ENCODE data around the gene SLC6A18.

DNA sequence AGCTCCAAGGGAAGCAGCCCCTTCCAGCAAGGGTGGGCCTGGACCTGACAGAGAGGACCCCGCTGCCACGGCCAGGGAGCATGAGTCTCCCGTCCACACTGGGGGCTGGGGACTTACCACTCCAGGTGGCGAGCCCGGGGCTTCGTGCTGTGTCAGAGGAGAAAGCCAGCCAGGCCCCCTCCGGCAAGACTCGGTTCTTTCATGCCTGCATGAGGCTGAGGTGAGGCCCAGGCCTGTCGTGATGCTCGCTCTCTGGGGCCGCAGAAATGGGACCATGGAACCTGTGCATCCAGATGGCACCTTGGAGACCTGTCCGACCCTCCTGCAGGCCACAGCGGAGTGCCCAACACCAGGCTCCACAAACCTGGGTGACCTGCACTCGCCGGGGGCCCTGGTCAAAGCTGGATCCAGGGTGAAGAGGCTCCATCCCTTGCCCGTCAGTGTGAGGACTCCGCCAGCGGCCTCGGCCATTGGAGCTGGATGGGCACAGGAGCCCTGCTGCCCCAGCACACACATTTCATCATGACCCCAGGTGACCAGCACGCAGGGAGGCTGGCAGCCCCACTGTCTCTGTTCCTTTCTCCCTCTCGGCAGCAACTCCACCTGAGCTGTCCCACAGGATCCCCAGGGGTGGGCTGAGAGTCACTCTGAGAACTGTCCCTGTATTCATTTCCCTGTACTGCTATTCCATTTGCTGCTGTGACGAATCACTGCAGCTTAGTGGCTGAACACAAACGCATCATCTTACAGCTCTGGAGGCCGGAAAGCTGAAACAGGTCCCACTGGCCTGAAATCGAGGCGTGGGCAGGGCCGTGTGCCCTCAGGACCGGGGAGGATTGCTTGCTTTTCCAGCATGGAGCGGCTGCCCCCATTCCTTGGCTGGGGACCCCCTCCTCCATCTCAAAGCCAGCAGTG, 24.4 kb downstream of the SLC6A18 start:
- TF ChIP-seq POLR2AphosphoS5 (IDR thresholded peaks at IDR 0.05; ENCODE audit: low read depth, low read length) (no peak), POLR2A (IDR thresholded peaks at IDR 0.05; ENCODE audit: low read depth, low read length) (no peak)

All from GM12892 (cell line).